GM21381 (cell line): ENCODE measurements around the gene SAMM50.

ENCODE experiments used
- ATAC-seq: cut with Tn5 transposase; IDR thresholded peaks from one replicate; pipeline ENCODE4 v1.9.1; 2021; ENCODE audit warnings: mild to moderate bottlenecking, moderate library complexity; ENCODE audit not compliant: unreplicated experiment

SAMM50 gene

DNA sequence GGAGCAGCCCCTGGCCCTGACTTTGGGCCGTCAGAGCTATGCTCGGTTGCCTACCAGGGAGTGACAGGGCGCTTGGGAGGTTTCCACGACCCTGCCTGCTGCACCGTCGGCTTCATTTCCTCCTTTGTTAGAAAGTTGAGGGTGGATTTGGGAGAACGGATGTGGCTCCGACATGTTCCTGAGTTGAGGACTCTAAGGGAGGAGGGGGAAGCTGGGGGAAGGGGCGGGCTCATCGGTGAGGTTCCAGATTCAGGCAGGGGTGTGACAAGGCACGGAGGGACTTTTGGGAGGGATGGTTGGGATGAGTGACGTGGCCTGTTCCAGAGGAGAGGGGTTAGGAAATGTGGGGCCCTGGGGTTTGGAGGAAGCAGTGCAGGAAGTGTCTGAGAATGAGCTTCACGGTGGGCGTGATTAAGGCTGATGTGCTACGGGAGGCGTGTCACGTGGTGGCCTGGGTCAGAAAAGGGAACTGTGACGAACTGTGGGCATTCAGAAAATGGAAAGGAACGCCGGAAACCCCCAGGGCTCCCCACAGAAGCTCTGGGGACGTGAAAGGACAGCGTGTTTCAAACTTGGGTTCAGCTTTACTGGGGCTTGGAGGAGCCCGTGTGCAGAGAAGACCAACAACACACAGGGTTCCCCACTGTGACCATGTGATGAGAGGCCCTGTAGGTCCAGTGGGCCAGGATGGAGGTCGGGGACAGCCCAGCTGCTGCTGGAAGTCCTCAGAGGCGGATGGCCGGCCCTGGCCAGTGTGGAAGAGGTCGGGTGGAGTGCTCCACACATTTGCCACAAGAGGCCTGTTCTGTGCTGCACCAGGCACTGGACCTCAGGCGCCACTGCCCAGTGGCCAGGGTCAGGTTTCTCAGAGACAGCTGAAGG is 71.6 kb downstream of the SAMM50 start:
- peak; percentile 37 for ATAC-seq

DNA sequence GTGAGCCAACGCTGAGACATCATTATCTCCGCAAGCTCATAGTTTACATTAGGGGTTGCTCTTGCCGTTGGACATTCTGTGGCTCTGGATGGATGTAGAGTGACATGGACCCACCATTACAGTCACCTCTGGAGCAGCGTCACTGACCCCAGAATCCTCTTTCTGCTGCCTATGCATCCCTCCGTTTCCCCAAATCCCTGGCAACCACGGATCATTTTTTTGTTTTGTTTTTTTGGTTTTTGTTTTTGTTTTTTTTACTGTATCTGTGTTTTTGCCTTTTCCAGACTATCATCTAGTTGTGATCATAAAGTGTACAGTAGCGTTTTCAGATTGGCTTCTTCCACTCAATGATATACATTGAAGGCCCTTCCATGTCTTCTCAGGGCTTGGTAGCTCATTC is 72.8 kb downstream of the SAMM50 start:
- ATAC-seq = no peak

DNA sequence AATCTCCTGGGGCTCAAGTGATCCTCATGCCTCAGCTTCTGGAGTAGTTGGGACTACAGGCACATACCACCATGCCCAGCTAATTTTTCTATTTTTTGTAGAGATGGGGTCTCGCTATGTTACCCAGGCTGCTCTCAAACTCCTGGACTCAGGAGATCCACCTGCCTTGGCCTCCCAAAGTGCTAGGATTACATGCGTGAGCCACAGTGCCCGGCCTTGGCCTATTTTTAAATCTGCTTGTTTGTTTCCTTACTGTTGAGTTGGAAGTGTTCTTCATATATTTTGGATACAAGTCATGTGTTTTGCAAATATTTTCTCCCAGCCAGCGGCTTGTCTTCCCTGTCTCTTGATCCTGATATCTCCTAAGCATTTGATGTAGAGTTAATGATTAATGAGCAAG is 73.8 kb downstream of the SAMM50 start:
- ATAC-seq = no peak

DNA sequence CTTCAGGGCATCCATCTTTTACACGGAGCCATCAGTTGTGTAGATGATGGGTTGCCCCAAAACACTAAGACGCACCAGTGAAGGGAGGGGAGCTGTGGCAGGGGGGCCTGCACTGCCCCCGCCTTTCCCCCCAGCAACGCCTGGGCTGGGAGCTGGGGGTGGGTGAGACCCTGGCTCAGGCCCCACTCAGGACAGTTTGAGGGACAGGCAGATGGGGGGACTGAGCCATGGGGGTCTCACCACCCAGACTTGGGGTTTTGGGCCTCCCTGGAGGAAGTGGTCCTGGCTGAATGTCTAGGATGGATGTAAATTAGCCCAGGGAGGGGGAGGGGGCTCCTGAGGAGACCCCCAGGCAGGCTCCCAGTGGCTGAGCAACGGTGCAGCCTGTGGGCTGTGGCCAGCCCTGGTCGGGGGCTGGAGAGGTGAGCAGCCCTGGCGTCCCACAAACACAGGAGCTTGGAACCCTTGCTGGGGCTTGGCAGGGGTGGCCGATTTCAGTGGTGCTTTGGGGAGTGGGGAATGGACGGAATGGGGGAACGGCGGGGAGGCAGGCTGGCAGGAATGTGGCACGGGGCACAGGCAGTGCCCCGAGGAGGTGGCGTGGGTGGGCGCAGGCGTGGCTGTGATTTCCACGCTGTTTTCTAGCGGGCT is 74.9 kb downstream of the SAMM50 start:
- no peak for ATAC-seq

DNA sequence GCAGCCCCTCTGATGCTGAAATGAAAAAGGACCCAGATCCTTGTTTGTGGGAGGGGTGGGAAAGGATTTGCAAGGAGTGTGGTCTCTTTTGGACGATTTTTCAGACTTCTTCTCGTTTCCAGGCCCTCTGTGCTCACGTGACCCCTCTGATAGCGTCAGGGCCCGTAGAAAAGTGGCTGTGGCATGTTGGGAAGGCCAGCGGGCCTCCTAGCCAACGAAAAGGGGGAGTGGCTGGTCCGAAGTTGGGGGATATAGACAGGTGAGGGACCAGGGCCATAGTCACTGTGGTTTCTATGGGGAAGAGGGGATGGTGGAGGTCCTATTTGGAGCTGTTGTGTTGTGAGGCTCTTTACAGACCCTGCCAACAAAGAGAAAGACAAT is 75.5 kb downstream of the SAMM50 start:
- ATAC-seq = no peak

DNA sequence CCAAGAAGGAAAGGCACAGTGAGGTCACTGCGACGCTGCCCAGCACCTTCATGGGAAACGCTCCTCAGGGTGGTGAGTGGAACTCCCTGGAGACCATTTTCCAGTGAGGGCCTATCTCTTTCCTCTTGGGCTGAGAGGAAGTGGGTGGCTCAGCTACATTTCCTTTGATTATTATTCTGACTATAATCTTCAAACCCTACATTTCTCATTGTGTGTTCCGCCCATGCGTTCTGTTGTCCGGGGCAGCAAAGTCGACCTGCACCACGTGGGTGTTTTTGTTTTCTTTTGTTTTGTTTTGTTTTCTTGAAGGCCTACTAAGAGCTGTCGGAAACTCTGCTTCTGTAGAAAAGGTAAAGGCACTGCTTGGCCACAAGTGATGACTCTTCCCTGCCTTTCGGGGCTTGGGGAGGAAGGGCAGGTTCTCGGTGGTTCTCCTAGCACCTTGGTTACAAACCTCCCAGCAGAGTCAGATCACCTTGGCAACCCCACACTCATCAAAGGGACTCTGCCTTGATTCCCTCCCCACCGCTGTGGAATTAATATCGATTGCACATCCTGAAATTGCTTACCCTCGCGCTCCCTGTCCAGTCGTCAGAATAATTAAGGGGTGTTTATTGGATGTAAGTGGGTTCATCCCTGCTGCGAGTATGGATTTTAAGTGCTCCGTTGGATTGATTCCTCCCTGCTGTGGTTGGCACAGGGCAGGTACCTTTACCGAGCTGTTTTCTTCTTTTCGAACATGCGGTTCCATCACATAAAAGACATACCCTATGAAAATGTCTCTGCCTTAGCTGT is 76.1 kb downstream of the SAMM50 start:
- no peak for ATAC-seq

DNA sequence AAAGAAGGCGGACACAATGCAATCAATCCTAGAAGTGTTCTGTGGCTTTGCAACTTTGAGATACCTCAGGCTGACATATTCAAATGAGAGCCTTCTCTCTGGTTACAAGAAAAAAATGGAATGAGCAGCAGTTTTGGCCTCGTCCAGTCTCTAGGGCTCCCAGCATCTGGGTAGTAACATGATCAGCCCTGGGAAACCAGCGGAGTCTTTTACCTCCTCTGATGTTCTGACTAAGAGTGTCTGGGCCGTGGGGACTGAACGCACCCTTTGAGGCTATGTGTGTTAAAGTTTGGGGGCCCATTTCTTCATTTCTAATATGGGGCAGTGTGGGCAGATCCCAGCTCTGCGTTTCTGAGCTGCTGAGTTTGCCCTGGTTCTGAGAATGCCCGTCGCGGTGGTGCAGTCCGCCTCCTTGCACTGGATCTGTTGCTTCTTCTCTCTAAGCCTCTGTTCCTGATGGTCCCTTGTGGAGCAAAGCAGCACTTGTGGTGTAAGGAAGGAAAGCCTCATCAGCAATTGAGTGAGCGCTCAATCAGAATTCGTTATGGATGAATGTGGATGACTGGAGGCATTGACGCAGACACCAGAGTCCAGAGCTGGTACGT is 77.0 kb downstream of the SAMM50 start:
- no peak for ATAC-seq

DNA sequence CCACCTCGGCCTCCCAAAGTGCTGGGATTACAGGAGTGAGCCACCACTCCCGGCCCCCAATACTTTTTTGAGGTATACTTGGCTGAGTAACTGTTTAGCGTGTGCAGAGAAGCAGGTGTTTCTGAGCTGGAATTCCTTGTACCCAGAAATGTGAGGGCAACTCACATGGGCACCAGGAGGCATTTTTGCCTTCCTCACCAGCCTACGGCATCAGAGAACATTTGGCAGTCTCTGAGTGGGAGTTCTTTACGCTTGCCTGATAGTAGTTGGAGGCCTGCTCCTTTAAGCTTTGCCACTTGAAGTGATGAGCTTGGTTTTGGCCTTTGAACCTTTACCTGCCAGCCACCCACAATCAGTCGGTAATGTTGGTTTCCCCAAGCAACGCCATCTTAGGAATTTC is 78.0 kb downstream of the SAMM50 start:
- no peak for ATAC-seq

DNA sequence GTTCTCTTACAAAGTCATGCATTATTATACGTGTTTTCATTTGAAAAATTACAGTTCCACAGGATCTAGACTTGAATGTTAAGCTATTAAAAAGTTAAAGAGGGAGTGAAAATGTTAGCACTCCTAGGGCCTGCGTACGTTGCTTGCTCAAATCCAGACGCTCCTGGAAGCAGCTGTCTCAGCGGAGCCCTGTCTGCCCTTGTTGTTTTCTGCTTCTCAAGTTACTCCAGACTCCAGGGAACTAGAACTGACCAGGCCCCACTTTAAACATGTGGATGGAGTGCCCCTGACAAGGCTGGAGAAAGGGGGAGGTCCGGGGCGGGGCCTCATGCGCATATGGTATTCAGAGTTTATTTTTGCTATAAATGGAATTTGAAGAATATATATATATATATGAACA is 78.5 kb downstream of the SAMM50 start:
- ATAC-seq = no peak

DNA sequence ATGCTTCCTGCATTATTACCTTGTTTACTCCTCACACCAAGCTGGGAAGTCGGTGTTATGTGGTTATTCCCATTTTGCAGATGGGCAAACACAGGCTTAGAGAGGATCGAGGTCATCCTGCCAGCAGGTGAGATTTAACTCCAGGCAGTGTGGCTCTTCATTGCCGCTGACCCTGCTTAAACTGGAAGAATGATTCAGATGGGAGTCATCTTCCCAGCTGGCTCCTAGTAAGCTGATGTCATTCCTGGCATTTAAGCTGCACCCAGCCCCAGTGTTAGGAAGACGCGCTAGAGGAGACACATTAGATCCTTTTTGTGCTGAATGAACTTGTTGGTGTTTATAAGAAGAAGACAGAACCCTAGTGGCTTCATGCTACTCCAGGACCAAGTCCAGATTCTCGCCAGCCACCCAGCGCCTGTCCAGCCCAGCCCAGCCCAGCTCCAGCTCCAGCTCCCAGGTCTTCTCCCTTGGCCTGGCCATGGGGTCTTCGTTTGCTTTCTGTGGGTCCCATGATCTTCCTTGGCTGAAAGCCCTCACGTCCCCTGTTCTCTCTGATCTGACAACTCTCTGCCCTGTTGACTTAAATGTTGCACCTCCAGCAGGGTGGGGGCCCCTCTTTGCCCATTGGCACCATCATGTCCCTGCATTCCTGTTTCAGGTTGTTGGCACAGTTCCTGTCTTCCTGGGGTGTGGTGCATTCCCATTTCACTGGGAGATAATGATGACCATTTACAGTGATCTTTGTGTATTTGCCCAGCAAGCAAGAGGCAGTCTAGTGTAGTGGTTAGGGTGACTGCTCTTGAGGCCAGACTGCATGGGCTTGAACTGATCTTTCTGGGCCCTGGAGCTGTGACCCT is 82.5 kb downstream of the SAMM50 start:
- ATAC-seq = no peak

DNA sequence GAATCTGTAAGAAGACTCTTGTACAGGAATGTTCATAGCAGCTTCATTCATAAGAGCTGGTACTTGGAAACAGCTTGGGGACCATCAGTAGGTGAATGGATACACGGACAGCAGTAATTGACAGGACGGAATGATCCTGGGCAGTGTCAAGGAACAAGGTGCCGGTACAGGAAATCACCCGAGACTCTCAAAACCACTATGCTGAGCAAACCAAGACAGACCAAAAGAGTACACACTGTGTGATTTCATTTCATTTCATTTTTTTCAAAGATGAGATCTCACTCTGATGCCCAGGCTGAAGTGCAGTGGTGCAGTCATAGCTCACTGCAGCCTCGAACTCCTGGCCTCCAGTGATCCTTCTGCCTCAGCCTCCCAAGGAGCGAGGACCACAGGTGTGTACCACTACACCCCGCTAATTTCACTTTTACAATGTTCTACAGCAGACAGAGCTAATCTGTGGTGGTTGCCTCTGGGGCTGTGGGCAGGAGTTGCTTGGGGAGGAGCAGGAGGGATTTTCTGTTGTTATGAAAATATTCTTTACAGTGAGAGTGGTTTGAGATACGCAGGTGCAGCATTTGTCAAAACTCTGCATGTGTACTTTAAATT is 84.4 kb downstream of the SAMM50 start:
- ATAC-seq = no peak

DNA sequence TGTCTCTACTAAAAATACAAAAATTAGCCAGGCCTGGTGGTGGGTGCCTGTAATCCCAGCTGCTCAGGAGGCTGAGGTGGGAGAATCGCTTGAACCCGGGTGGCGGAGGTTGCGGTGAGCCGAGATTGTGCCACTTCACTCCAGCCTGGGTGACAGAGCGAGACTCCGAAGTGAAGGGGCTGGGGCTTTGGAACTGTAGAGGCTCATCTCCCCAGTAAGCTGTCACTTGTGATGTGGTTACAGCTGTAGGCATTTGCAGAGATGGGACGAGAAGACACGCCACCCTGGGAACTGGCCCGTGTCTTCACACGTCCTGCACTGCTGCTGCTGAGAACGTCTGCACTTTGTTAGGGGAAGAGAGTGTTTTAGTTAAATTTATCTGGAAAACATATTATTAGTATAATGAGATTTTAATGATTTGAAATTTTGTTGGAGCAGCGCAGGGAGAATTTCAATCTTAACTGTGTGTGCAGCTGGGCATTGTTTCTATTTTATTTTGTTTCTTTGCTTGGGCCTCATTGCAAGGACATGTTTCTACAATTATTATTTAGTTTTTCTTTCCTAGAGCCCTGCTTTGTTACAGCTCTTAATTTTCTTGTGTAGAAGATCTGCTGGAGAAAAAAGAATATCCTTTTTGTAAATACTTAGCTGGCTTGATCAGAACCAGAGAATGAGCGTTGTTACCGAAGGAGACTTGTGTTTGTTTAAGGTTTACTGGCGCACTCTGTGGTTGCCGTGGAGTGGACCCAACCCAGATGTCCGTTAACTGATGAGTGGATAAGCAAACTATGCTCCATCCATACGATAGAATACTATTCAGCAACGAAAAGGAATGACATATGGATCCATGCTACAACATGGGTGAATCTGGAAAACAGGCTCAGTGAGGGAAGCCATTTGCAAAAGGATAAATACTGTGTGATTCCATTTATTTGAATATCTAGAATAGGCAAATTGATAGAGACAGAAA is 87.3 kb downstream of the SAMM50 start:
- ATAC-seq = peak; percentile 47

DNA sequence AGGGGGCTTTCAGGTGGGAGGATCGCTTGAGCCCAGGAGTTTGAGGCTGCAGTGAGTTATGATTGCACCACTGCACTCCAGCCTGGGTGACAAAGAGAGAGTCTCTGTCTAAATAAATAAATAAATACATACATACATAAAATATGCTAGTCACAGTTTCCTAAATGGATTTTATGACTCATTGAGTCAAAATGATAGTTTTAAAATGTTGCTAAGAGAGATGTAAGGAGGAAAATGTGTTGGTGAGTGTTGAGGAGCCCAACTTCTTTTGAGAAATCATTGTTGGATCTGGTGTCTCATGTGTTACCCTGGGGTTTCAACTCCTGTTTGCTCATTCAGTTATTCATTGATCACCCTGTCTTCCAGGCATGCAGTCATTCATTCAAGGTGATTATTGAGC is 89.9 kb downstream of the SAMM50 start:
- ATAC-seq = no peak
